Endometrium (tissue), 2 donors: ENCODE measurements around the gene RRP1B.
"Not testable (repeated sequence)": the region's sequence is repeated elsewhere in the genome, so short reads cannot be mapped to it uniquely, and the experiment has no call there.

ENCODE experiments used
- FAIRE-seq: peaks from 2 replicates; lab custom pipeline; 2012; peaks lifted over from hg19 to GRCh38; lab: Jason Lieb, UNC
- donor health status: control.
- donor health status: control.

Gene RRP1B

GRCh38 chr21:43676391-43676790, 17.0 kb downstream of the RRP1B start:
- no peak for FAIRE-seq

GRCh38 chr21:43679951-43680350, 20.6 kb downstream of the RRP1B start:
- FAIRE-seq = no peak

GRCh38 chr21:43680421-43680820, 21.1 kb downstream of the RRP1B start:
- FAIRE-seq = not testable (repeated sequence)

GRCh38 chr21:43681650-43682049, 22.3 kb downstream of the RRP1B start:
- FAIRE-seq = no peak

- FAIRE-seq = no peak
These were observed 25.1 kb downstream of the RRP1B start for GRCh38 chr21:43684424-43684823.

GRCh38 chr21:43686811-43687565, 27.6 kb downstream of the RRP1B start:
- FAIRE-seq = no peak

- no peak for FAIRE-seq
These were observed 28.4 kb downstream of the RRP1B start for GRCh38 chr21:43687566-43688399.

- FAIRE-seq = no peak
These were observed 29.5 kb downstream of the RRP1B start for GRCh38 chr21:43688906-43689305.

- FAIRE-seq = no peak
These were observed 30.4 kb downstream of the RRP1B start for GRCh38 chr21:43689556-43690337.

- FAIRE-seq = no peak
These were observed 31.0 kb downstream of the RRP1B start for GRCh38 chr21:43690346-43690745.

GRCh38 chr21:43691086-43691795, 31.9 kb downstream of the RRP1B start:
- no peak for FAIRE-seq

- FAIRE-seq = no peak
These were observed 32.4 kb downstream of the RRP1B start for GRCh38 chr21:43691801-43692200.

- FAIRE-seq = no peak
These were observed 33.6 kb downstream of the RRP1B start for GRCh38 chr21:43692949-43693348.

- no peak for FAIRE-seq
These were observed 34.6 kb downstream of the RRP1B start for GRCh38 chr21:43693981-43694380.

GRCh38 chr21:43694437-43695079, 35.2 kb downstream of the RRP1B start:
- no peak for FAIRE-seq

GRCh38 chr21:43696214-43696613, 36.9 kb downstream of the RRP1B start:
- no peak for FAIRE-seq

- FAIRE-seq = no peak
These were observed 38.6 kb downstream of the RRP1B start for GRCh38 chr21:43697758-43698643.

GRCh38 chr21:43699492-43699777, 40.1 kb downstream of the RRP1B start:
- not testable (repeated sequence) for FAIRE-seq

- no peak for FAIRE-seq
These were observed 40.7 kb downstream of the RRP1B start for GRCh38 chr21:43699933-43700599.
